ENCODE measurements around the gene HHIPL1.

DNA sequence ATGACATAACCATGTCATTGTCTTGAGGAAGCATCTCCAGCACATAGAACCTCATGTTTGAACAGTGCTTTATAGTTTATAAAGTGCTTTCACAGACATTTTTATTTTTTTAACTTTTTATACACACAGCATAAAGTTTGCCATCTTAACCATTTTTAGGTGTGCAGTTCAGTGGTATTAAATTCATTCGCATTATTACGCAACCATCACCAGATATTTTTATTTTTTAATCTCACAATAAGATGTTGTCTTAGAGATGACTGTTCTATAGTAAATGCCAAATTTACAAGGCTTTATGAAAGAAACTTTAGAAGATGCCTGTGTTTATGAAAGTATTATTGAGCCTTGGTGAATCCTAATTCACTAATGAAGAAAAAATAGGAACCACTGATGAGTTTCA lies 59.1 kb downstream of the HHIPL1 start:
- TF ChIP-seq, protein P1, sequence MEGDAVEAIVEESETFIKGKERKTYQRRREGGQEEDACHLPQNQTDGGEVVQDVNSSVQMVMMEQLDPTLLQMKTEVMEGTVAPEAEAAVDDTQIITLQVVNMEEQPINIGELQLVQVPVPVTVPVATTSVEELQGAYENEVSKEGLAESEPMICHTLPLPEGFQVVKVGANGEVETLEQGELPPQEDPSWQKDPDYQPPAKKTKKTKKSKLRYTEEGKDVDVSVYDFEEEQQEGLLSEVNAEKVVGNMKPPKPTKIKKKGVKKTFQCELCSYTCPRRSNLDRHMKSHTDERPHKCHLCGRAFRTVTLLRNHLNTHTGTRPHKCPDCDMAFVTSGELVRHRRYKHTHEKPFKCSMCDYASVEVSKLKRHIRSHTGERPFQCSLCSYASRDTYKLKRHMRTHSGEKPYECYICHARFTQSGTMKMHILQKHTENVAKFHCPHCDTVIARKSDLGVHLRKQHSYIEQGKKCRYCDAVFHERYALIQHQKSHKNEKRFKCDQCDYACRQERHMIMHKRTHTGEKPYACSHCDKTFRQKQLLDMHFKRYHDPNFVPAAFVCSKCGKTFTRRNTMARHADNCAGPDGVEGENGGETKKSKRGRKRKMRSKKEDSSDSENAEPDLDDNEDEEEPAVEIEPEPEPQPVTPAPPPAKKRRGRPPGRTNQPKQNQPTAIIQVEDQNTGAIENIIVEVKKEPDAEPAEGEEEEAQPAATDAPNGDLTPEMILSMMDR (IDR thresholded peaks at IDR 0.05): no peak
- TF ChIP-seq POLR2A (IDR thresholded peaks at IDR 0.05): no peak
- TF ChIP-seq EP300 (IDR thresholded peaks at IDR 0.05): no peak

All from tibial nerve (tissue), 4 donors.